Heart left ventricle (tissue), 13 donors: ENCODE data around the gene WDR62.

ENCODE experiments used
- CTCF ChIP-seq, 12 donors: fragments of 200-600 bp; sonication (generic) in 4 of 12; IDR thresholded peaks; one replicate each; pipeline versions ENCODE4 v1.5.0 to v1.8.0; 2018 to 2022; ENCODE audit warnings: antibody characterized with exemption in 12 of 12, mild to moderate bottlenecking in 5 of 12
- POLR2A ChIP-seq, 2 donors: fragments of 450-650 bp; IDR thresholded peaks; one replicate each; pipeline ENCODE4 v1.6.1; 2017; ENCODE audit warnings: antibody characterized with exemption in 2 of 2, mild to moderate bottlenecking in 2 of 2, moderate library complexity in 2 of 2
- donor health status: ischemic (EF 13 %, LVEDD 7.1; RV severe dilation, severe dysfunction).
- donor health status: DM: no; HTN: yes; CAD: no.
- donor health status: DM: no; HTN: no; CAD: no.
- donor health status: ischemic (EF 25% LVEDD 6.9; RV normal size, moderate dysfunction).
- donor health status: ischemic (EF 25% LVEDD 5.7; RV mildly dilated, moderate dysfunction).
- donor health status: ischemic (EF 35%, LVEDD 5.7; RV mildly dilated, moderate dysfunction).
- donor health status: nonischemic (EF 11% LVEDD 7.7; RV severe dilation, severe dysfunction).
- donor health status: DM: yes; HTN: yes; CAD: no.
- donor health status: PGD.
- donor health status: ischemic (EF 29% LVEDD 5.4; RV normal size, mild dysfunction).
- donor health status: nonischemic (EF 23%, LVEDD 6.1; RV moderate dilation, normal function).

- TF ChIP-seq CTCF (IDR thresholded peaks at IDR 0.05) (no peak), POLR2A (IDR thresholded peaks at IDR 0.05) (no peak)
Observed at GRCh38 chr19:36092566-36092965, 37.9 kb downstream of the WDR62 start.
